ENCODE results near the gene DRG1.
"Not testable (repeated sequence)": the region's sequence is repeated elsewhere in the genome, so short reads cannot be mapped to it uniquely, and the experiment has no call there.

The DRG1 gene

DNA sequence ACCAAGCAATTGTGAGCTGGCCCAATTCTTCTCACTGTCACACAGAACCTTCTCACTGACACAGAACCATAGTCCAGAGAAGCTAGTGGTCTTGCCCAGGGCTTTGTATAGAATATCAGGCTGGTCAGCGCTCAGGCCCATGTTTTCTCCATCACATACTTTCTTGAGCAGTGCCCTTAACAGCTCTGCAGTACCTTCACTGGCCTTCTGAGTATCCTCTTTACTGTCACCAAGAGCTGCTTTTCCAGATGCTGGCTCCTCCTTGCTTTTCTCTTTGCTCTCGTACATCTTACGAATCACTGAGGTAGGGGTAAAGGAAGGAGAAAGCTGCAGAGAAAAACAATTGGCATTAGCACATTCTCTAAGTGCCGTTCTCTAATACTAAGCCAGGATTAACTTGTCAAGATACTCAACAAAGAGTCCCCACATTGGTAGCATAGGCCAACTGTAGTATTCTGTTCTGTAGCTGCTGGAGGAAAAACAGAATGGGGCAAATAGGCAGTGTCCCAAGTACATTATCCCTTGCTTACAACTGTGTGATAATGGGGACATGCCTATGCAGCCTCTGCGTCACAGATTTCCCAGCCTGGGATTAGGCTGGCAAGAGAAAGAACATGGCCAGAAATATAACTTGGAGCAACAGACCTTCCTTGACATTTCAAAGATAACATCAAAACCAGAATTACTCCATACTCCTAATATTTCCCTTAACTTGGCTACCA lies 43.5 kb downstream of the DRG1 start:
- no peak for DNase-seq (ENCODE audit: low read depth)

DNA sequence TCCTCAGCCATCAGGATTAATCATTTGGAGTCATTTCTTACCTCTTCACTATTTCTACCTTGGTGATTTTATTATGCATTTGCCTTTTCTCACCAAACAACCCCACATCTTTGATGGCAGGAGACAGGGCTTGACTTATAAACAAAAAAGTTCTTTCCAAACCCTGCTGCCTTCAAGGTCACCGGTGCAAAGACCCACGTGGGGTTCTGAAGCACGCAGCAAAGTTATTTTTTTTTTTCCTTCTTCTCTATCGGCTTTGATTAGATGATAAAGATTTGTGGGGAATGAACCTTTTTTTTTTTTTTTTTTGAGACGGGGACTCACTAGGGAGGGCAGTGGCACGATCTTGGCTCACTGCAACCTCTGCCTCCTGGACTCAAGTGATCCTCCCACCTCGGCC lies 44.1 kb downstream of the DRG1 start:
- no peak for DNase-seq (ENCODE audit: low read depth)

DNA sequence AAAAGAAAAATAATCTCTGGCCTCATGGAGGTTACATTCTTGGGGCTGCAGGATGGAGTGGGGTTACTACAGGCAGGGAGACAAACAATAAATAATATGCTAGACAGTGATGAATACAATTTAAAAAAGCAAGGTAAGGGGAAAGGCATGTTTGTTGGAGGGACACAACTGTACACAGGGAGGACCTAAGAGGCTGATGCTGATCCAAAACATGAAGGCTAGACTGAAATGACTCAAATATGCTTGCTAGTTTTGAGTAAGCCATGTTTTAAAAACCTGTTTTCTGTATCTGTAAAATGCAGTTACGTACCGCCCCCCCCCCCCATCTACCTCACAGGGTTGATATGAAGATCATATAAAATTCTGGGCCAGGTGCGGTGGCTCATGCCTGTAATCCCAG lies 46.2 kb downstream of the DRG1 start:
- no peak for DNase-seq (ENCODE audit: low read depth)

DNA sequence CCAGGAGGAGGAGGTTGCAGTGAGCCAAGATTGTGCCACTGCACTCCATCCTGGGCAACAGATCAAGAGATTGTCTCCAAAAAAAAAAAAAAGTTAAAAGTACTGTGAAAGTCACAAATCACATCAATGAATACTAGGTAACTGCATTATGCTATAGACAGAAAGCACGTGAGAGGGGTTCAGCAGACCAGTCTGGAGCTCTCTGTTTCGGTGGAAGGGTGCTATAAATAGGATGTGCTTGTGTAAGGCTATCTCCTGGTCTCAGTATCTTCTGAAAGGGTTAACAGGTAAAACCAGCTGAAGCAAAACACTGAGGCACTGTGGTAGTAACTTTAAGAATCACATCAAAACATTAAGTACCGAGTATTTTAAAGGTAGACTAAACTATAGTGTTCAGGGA lies 46.8 kb downstream of the DRG1 start:
- no peak for DNase-seq (ENCODE audit: low read depth)

DNA sequence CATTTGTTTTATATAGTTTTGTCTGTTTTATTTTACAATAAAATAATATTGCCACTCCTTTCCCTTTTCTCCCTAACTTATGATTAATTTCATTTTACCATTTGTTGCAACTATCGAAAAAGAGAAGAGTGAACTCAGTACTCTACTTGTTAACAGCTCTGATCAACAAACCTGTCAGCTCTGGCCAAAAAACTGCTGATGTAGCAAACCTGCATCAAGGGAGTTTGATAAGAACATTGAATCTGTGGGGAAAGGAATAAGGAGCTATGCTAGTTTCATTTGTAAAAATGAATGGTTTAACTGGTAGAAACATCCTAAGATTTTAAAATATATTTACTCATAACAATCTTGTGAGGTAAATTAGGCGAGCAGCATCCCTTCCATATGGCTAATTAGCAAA lies 47.4 kb downstream of the DRG1 start:
- DNase-seq (ENCODE audit: low read depth) = no peak

DNA sequence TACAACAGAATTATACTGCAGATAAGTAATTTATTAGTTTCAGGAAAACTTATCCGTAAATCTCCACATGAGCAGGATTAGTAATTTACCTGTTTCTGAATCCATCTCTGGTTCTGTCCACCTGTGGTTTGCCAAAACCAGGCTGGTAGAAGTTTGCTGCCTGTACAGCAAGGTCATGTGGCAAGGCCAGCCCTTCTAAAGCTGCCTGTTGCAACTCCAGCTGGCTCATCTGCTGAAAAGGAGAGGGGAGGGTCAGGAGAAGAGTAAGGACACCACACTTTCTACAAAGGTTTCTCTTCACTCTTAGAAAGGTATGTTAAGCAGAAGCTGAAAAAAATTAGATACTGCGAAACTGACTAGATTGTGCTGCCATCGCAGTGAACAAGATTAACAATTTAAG lies 47.9 kb downstream of the DRG1 start:
- DNase-seq (ENCODE audit: low read depth) = no peak

DNA sequence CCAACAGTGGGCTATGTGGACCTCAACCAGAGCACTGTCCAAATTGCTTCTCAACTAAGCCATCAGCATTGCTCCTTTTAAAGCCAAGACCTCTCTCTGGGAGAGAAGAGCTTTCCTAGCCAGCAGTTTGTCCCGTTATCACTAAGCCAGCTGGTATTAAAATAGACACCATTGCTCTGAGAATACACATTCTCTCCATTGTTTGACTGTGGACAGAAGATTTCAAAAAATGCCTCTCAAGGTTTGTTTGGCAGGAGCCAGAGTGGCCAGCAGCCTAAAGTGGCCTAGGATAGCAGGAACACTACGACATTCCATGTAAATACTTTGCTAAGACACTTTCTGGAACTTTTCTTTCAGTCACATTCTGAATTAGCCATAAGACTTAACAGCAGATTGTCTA lies 49.0 kb downstream of the DRG1 start:
- no peak for DNase-seq (ENCODE audit: low read depth)

DNA sequence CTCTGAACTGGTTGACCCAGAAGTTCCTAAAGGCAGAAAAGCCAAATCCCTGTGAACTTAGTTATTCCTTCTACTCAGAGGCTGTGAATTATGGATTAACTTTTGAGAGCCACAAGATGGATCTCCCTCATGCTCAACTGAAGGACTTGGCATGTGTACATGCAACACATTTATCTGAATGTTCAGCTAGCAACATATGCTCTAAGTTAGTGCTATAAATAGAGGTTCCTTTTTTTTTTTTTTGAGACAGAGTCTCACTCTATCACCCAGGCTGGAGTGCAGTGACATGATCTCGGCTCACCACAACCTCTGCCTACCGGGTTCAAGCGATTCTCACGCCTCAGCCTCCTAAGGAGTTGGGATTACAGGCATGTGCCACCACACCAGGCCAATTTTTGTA lies 50.1 kb downstream of the DRG1 start:
- DNase-seq (ENCODE audit: low read depth) = no peak

DNA sequence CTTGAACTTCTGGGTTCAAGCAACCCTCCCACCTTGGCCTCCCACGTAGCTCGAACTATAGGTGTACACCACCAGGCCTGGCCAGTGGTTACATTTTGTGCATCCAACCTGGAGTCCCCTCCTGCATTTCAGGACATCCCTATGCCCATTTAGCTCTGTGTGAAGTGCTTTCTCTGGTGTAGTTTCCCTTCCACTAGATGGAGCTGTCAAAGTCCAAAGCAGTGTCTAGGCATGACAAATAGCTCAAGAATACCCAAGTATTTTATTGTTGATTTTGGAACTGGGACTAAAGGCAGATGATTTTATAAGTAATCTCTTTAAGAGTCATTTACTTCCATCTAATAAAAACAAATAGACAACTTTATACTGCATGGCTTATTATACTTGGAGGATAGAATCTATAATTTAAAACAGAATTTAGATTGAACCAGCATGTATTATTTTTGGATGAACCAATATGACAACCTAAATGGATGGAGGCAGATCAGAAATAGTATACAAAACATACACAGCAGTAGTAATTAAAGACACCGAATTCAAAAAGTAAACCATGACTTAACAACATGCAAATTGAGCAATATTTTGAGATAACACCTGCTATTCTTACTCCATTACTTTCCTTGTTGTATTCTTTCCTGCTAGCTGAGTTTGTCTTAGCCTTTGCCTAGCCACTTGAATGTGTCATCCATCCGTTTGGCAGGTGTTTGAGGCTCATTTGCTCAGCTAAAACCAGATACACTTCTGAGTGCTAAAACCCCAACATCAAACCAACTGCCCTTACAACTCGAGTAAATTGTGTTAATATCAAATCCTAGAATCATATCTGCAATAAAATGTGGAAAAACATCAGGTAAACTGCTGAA lies 52.5 kb downstream of the DRG1 start:
- DNase-seq (ENCODE audit: low read depth) = peak; percentile 65

DNA sequence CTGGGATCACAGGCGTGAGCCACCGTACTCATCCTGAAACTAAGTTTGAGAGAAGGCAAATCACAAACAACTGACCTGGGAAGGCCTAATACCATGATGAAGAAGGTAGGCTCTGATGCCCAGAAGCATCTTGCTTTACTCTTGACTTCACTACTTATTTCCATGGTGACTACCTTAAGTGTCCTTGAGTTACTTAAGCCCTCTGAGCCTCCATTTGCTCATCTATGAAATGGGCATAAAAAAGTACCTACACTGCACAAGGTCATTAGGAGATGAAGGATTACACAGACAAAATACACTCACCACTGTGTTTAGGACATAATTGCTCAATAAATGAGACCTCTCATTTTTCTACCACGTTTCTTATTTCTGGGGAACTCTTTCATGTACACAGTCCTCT lies 62.3 kb downstream of the DRG1 start:
- DNase-seq (ENCODE audit: low read depth) = no peak

DNA sequence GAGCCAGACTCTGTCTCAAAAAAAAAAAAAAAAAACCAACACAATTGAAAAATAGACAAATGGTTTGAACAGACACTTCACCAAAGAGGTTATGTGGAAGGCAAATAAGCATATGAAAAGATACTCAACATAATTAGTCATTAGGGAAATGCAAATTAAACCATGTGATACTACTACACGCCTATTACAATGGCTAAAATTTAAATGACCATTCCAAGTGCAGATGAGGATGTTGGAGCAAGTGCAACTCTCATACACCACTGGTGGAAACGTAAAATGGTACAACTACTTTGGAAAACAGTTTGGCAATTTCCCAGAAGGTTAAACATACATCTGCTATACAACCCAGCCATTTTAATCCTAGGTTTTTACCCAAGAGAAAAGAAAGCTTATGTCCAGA lies 65.9 kb downstream of the DRG1 start:
- no peak for DNase-seq (ENCODE audit: low read depth)

DNA sequence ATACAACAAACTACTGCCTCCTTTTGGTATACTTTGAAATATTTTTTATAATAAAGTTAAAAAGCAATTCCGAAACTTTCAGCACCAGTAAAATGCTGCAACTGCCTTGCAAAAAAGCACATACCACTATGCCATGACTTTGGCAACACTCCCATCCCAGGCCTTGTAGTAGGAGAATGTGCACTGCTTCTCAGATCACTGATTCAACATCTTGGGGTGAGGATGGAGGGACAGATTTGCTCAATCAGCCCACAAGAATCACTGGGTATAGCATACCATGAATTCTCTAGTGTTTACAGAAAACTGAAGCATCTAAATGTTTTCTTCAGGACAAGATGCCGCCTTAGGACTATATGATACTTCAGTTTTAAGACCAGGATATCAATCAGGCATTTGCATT lies 75.3 kb downstream of the DRG1 start:
- DNase-seq (ENCODE audit: low read depth) = no peak

DNA sequence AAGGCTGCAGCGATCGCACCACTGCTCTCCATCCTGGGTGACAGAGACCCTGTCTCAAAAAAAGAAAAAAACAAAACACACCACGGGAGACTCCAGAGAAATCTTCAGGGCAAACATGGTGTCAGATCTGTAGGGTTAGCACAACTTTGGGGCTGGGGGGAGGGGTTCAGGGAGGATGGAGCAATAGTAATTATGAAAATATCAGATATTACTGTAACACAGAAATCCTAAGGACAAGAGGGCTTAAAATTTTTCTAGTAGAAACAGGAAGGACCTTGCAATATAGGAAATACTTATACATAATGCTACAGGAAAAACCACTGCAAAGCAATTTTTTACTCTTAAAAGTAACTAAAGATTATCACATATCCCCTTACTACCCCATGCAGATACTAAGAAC lies 76.4 kb downstream of the DRG1 start:
- DNase-seq (ENCODE audit: low read depth) = no peak

DNA sequence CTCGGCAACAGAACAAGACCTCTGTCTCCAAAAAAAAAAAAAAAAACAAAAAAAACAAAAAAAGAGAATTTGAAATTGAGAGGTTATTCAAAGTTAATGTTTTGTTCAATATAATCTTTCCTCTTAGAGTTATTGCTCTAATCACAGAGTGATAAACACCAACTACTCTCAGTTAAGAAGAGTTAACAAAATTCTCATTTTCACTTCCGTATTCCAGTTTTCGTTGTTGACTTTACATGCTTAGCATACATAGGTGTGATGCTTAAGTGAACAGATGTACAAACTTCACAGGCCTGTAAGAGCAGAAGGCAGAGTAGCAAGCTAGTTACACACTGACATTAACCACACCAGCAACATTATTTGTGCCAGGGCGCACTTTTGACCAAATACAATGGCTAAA lies 77.9 kb downstream of the DRG1 start:
- DNase-seq (ENCODE audit: low read depth) = no peak

DNA sequence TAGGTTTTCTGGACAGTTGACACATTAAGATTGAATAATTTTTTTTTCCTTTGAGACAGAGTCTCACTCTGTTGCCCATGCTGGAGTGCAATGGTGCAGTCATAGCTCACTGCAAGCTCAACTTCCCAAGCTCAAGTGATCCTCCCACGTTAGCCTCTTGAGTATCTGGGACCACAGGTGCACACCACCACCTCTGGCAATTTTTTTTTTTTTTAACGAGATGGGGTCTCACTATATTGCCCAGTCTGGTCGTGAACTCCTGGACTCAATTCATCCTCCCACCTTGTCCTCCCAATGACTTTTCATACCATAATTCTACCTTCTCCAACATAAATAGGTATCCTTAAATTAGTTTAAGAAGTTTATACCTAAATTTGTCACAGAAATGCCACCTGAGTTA lies 81.7 kb downstream of the DRG1 start:
- DNase-seq (ENCODE audit: low read depth) = no peak

DNA sequence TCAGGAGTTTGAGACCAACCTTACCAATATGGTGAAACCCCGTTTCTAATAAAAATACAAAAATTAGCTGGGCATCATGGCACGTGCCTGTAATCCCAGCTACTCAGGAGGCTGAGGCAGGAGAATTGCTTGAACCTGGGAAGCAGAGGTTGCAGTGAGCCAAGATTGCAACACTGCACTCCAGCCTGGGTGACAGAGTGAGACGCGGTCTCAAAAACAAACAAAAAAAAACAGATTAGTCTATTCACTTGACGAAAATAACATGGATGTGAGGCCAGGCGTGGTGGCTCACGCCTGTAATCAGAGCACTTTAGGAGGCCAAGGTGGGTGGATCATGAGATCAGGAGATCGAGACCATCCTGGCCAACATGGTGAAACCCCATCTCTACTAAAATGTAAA lies 83.1 kb downstream of the DRG1 start:
- not testable (repeated sequence) for DNase-seq (ENCODE audit: low read depth)

Data from ELR (cell line).